ENCODE data around the gene LAMA1.

- no peak for TF ChIP-seq CTCF (IDR thresholded peaks at IDR 0.05 in 8 of 11, conservative IDR thresholded peaks at IDR 0.05 in 3 of 11)
- TF ChIP-seq POLR2A (IDR thresholded peaks at IDR 0.05): no peak
Measured at GRCh38 chr18:7037470-7037869, 80.1 kb downstream of the LAMA1 start.
